Neuron (in vitro differentiated cells): Measurements from ENCODE around the gene ZFPL1.
A peak's percentile ranks its signal among the peaks of the same experiment; 100 is the strongest.

Source experiments
- H2AFZ ChIP-seq: one replicate; pipeline ENCODE4 v1.6.1; 2013; ENCODE audit warnings: low read depth, mild to moderate bottlenecking, inconsistent platforms, low read length, moderate library complexity
- H3K27me3 ChIP-seq: one replicate; pipeline ENCODE4 v1.6.1; 2013; ENCODE audit warnings: low read length; ENCODE audit not compliant: insufficient read depth
- H3K36me3 ChIP-seq: one replicate; pipeline ENCODE4 v1.6.1; 2013; ENCODE audit warnings: low read length; ENCODE audit not compliant: insufficient read depth
- H3K4me1 ChIP-seq: one replicate; pipeline ENCODE4 v1.6.1; 2013; ENCODE audit warnings: low read length; ENCODE audit not compliant: insufficient read depth
- H3K4me3 ChIP-seq: 2 replicates; pipeline ENCODE4 v1.5.1; 2013; ENCODE audit warnings: mild to moderate bottlenecking, low read length, moderate library complexity
- H3K9me3 ChIP-seq: one replicate; pipeline ENCODE4 v1.6.1; 2013; ENCODE audit warnings: low read length

Gene ZFPL1

GRCh38 chr11:65126624-65127274, 42.7 kb downstream of the ZFPL1 start:
- no peaks in the 10 kb centered on the region for H3K27me3 ChIP-seq
- H3K4me1 ChIP-seq: peaks cover 5% of the 10 kb centered on the region
- no peaks in the 10 kb centered on the region for H3K9me3 ChIP-seq
- no peak overlapping the region for H3K4me3 ChIP-seq
- H3K36me3 ChIP-seq: peaks cover 68% of the 10 kb centered on the region
- H2AFZ ChIP-seq: no peak overlapping the region

- peaks cover 5% of the 10 kb centered on the region for H3K4me1 ChIP-seq
- H3K27me3 ChIP-seq: no peaks in the 10 kb centered on the region
- H3K36me3 ChIP-seq: peaks cover 76% of the 10 kb centered on the region
These were observed 43.6 kb downstream of the ZFPL1 start for GRCh38 chr11:65127473-65128181.

DNA sequence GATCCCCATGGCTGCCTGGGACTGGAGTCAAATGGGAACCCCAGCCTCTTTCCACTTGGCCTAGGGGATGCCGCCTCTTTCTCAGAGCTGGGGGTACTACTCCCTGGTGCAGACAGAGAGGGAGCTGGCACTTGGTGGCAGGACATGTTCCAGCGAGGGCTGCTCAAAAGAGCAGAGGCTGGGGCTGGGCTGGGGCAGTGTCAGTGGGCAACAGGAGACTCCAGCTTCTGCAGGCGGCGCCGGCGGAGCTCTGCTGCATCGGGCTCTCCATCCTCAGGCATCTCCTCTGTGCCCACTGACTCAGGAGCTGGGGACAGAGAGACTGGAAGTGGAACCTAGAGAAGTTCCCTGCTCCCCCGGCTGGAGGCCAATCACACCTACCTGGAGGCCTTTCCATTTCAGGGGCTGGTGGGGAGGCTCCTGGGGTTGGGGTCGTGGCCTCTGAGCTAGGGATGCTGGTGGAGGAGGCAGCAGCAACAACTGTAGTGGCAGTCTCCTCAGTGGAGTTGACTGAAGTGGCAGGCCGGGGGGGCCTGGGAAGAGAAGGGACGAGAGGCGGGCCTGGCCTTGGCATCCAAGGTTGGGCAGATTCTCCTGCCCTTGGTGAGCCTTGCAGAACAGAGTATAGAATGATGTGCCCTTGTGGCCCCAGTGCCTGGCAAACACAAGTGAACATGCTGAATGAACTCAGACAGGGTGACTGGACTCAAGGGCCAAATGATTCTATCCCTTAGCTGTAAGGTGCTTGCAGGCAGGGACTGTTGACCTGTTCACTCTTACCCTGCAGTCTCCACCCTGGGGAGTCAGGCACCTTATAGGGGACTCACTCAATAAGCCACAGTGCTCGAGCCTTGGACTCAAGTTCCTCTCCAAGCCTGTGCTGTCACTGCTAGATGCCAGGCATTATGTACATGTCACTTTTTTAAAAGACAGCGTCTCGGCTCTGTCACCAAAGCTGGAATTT, 44.4 kb downstream of the ZFPL1 start:
- Histone ChIP-seq H2AFZ (no peak overlapping the region), H3K9me3 (no peaks in the 10 kb centered on the region), H3K36me3 (peaks cover 79% of the 10 kb centered on the region), H3K4me3 (no peak overlapping the region), H3K4me1 (peaks cover 7% of the 10 kb centered on the region), H3K27me3 (no peaks in the 10 kb centered on the region)

More at GRCh38 chr11:65127473-65128181, 43.6 kb downstream of the ZFPL1 start:
- Histone ChIP-seq H3K4me3 (no peak overlapping the region), H3K9me3 (no peaks in the 10 kb centered on the region), H2AFZ (no peak overlapping the region)

GRCh38 chr11:65129649-65130441, 45.8 kb downstream of the ZFPL1 start:
- no peak overlapping the region for H3K4me3 ChIP-seq
- no peaks in the 10 kb centered on the region for H3K27me3 ChIP-seq
- no peak overlapping the region for H2AFZ ChIP-seq
- no peaks in the 10 kb centered on the region for H3K9me3 ChIP-seq
- H3K36me3 ChIP-seq: peaks cover 69% of the 10 kb centered on the region
- peaks cover 12% of the 10 kb centered on the region for H3K4me1 ChIP-seq

DNA sequence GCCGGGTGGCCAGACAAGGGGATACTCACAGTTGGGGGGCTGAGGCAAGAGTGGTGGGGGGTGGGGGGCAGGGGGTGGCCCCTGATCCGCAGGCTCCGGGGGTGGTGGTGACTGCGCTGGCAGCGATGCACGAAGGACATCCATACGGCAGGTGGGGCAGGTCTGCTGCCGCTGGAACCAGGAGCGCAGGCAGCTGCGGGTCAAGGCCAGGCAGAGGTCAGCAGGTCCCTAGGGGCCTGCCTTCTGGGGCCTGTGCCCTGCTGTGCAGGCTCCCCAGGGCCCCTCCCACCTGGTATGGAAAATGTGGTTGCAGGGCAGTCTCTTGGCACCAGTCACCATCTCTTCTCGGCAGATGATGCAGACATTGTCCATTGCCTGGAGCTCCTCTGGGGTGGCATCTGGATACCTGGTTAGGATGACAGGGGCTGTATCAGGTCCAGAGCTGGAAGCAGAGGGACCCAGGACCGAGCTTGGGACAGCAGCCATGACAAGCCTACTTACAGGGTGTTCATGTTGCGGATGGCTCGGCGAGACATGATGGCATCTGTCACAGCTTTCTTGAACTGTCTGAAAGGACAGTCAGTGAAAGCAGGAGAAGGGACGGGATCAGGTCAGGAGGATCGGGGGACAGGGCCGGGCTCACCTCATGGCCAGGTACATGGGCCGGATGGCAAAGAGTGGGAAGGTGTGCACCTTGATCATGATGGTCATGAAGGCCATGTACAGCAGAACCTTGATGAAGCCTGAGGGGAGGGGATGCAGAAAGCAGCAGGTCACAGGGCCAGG, 46.8 kb downstream of the ZFPL1 start:
- peaks cover 61% of the 10 kb centered on the region for H3K36me3 ChIP-seq
- H3K4me3 ChIP-seq: no peak overlapping the region
- H3K9me3 ChIP-seq: no peaks in the 10 kb centered on the region
- H2AFZ ChIP-seq: no peak overlapping the region
- no peaks in the 10 kb centered on the region for H3K27me3 ChIP-seq
- H3K4me1 ChIP-seq: peaks cover 19% of the 10 kb centered on the region

DNA sequence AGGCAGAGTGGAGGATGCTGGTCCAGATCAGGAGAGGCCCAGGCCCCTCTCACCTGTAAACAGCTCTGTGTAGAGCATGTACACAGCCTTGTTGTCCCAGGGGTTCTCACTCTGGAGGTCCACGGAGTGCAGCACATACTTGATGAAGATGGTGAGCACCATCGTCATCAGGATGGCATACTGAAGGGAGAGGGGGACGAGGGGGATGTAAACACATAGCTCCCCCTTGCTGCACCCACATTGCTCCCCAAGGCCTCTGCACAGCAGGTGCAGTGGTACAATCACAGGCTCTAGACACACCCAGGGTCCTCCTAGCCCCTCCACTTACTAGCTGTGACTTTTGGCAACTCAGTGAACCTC, 47.4 kb downstream of the ZFPL1 start:
- Histone ChIP-seq H2AFZ (no peak overlapping the region), H3K27me3 (no peaks in the 10 kb centered on the region), H3K4me1 (peaks cover 23% of the 10 kb centered on the region), H3K4me3 (no peak overlapping the region), H3K9me3 (no peaks in the 10 kb centered on the region), H3K36me3 (peaks cover 55% of the 10 kb centered on the region)

GRCh38 chr11:65131895-65132237, 47.8 kb downstream of the ZFPL1 start:
- no peak overlapping the region for H3K4me3 ChIP-seq
- H3K4me1 ChIP-seq: peaks cover 23% of the 10 kb centered on the region
- no peak overlapping the region for H2AFZ ChIP-seq
- H3K36me3 ChIP-seq: peaks cover 50% of the 10 kb centered on the region
- no peaks in the 10 kb centered on the region for H3K27me3 ChIP-seq
- H3K9me3 ChIP-seq: no peaks in the 10 kb centered on the region

DNA sequence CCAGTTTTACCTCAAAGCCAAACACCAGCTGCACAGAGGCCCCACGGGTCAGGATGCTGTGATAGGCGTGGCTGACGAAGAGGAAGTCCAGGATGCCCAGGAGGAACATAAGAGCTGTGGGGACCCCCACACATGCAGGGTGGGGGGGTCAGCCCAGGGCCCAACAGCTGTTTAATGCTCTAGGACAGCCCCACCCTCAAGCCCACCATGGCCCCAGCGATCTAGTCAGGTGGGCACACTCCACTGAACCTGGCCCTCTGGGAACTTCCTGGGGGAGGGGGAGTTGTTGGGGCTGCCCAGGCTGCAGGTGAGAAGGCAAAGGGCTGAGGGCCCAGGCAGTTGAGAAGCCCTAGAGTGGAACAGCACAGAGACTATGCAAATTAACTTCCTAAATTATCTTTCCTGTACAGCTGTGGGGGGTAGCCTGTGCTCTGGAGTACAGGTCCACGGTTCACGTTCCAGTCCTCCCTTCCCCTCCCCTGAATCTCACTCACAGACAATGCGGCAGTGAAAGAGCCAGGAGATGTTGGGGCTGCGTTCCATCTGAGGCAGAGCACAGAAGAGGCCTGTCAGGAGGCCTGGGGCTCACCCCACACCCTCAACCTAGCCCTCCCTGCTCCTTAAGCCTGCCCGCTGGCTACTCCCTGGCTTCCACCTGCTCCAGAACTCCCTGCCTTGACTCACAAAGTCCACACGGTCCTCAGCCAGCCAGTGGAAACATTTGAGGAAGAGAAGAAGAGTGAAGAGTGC, 48.4 kb downstream of the ZFPL1 start:
- peaks cover 23% of the 10 kb centered on the region for H3K4me1 ChIP-seq
- no peaks in the 10 kb centered on the region for H3K9me3 ChIP-seq
- no peak overlapping the region for H2AFZ ChIP-seq
- no peaks in the 10 kb centered on the region for H3K27me3 ChIP-seq
- peaks cover 48% of the 10 kb centered on the region for H3K36me3 ChIP-seq
- peak overlapping the region; percentile 83 for H3K4me3 ChIP-seq

- H2AFZ ChIP-seq: no peak overlapping the region
- no peaks in the 10 kb centered on the region for H3K27me3 ChIP-seq
- no peaks in the 10 kb centered on the region for H3K9me3 ChIP-seq
- H3K4me1 ChIP-seq: peaks cover 23% of the 10 kb centered on the region
- H3K4me3 ChIP-seq: peak overlapping the region; percentile 83
- peaks cover 42% of the 10 kb centered on the region for H3K36me3 ChIP-seq
These were observed 49.1 kb downstream of the ZFPL1 start for GRCh38 chr11:65132988-65133700.

GRCh38 chr11:65133724-65134123, 49.7 kb downstream of the ZFPL1 start:
- peaks cover 23% of the 10 kb centered on the region for H3K4me1 ChIP-seq
- no peak overlapping the region for H2AFZ ChIP-seq
- no peaks in the 10 kb centered on the region for H3K9me3 ChIP-seq
- peak overlapping the region; percentile 83 for H3K4me3 ChIP-seq
- no peaks in the 10 kb centered on the region for H3K27me3 ChIP-seq
- peaks cover 39% of the 10 kb centered on the region for H3K36me3 ChIP-seq

DNA sequence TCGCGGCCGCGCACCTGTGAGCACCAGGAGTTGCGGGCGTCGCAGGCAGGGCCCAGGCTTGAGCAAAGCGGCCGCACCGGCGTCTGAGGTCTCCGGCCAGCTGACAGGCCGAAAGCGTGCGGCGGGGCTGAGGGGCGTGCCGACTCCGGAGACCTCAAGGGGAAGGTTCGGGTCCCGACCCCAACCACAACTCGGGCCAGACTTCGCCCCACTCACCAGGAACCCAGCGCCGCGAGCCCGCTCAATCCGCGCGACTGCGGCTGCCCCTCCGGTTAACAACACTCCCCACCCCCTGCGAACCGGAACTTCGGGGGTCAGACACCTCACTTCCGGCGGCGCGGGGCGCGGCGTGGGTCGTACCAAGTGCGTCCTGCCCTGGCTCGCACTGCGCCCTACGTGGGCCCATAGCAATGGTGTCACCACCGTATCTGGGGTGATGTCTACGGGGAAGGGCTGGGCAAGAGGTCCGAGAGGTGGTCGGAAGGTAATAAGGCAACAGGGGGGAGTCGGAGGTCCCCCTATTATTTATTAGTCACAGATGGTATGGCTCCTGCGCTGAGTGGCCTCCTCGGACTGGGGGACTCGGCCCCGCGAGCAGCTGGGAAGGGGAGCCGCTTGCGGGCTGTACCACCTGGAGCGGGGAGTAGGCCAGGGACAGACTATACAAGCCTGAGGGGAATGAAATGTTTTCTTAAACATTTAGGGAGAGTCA, 50.4 kb downstream of the ZFPL1 start, which contains the start of gene SYVN1:
Gene SYVN1, minus strand, starts transcription at position 280 of the 712 bp plus-strand sequence. CDS start 918 bp downstream, outside the sequence.
- H2AFZ ChIP-seq: peak within 1 kb of the TSS; percentile 44
- peaks cover 23% of the 10 kb centered on the region for H3K4me1 ChIP-seq
- H3K36me3 ChIP-seq: peaks cover 32% of the 10 kb centered on the region
- peak within 1 kb of the TSS; percentile 83 for H3K4me3 ChIP-seq
- H3K27me3 ChIP-seq: no peaks in the 10 kb centered on the region
- H3K9me3 ChIP-seq: no peaks in the 10 kb centered on the region
